SK-N-SH treated with all-trans-retinoic acid at 6 μM for 48 hours (cell line): Measurements from ENCODE around the gene LGI1.

Source experiments
- BACH2 ChIP-seq: fragments of 250-450 bp; sonication (Bioruptor Pico); IDR thresholded peaks from 2 replicates; pipeline ENCODE4 v1.9.0; 2021; ENCODE audit warnings: mild to moderate bottlenecking, borderline replicate concordance
- ISL1 ChIP-seq: fragments of 250-450 bp; sonication (Bioruptor Pico); IDR thresholded peaks from 2 replicates; pipeline ENCODE4 v2.1.2; 2022; ENCODE audit warnings: mild to moderate bottlenecking, moderate library complexity
- OSR1 ChIP-seq: fragments of 250-450 bp; sonication (Bioruptor Pico); IDR thresholded peaks from 2 replicates; pipeline ENCODE4 v1.8.0; 2022; ENCODE audit warnings: moderate library complexity, mild to moderate bottlenecking, inconsistent platforms
- POU6F1 ChIP-seq: fragments of 250-450 bp; sonication (Bioruptor Pico); IDR thresholded peaks from 2 replicates; pipeline ENCODE4 v1.8.0; 2021; ENCODE audit warnings: low read depth, mild to moderate bottlenecking, moderate library complexity, borderline replicate concordance
- PPARA ChIP-seq: fragments of 250-450 bp; sonication (Bioruptor Pico); IDR thresholded peaks from 2 replicates; pipeline ENCODE4 v1.5.0; 2020; ENCODE audit warnings: mild to moderate bottlenecking, borderline replicate concordance
- ZC3H10 ChIP-seq: fragments of 250-450 bp; sonication (Bioruptor Pico); IDR thresholded peaks from 2 replicates; pipeline ENCODE4 v1.5.1; 2021; ENCODE audit warnings: mild to moderate bottlenecking, moderate library complexity
- ZFP30 ChIP-seq: fragments of 450-650 bp; formaldehyde crosslinking; IDR thresholded peaks from 2 replicates; pipeline ENCODE4 v1.5.0; 2022; ENCODE audit warnings: mild to moderate bottlenecking, moderate library complexity
- ZNF70 ChIP-seq: fragments of 450-650 bp; formaldehyde crosslinking; IDR thresholded peaks from 2 replicates; pipeline ENCODE4 v1.5.0; 2020; ENCODE audit warnings: mild to moderate bottlenecking, moderate library complexity
- TF ChIP-seq, protein P1 (sequence below): fragments of 250-450 bp; sonication (Bioruptor Pico); IDR thresholded peaks from 2 replicates; pipeline ENCODE4 v1.5.1; 2020; ENCODE audit warnings: low read depth, mild to moderate bottlenecking, moderate library complexity

- no peak for TF ChIP-seq ZNF70 (CRISPR knock-in tag)
- TF ChIP-seq PPARA (CRISPR knock-in tag): no peak
- TF ChIP-seq OSR1 (CRISPR knock-in tag): no peak
- TF ChIP-seq BACH2 (CRISPR knock-in tag): no peak
- no peak for TF ChIP-seq POU6F1
- TF ChIP-seq ZFP30 (CRISPR knock-in tag): no peak
- TF ChIP-seq, protein P1, sequence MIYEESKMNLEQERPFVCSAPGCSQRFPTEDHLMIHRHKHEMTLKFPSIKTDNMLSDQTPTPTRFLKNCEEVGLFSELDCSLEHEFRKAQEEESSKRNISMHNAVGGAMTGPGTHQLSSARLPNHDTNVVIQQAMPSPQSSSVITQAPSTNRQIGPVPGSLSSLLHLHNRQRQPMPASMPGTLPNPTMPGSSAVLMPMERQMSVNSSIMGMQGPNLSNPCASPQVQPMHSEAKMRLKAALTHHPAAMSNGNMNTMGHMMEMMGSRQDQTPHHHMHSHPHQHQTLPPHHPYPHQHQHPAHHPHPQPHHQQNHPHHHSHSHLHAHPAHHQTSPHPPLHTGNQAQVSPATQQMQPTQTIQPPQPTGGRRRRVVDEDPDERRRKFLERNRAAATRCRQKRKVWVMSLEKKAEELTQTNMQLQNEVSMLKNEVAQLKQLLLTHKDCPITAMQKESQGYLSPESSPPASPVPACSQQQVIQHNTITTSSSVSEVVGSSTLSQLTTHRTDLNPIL (CRISPR knock-in tag): no peak
- TF ChIP-seq ZC3H10 (CRISPR knock-in tag): no peak
- no peak for TF ChIP-seq ISL1 (CRISPR knock-in tag)
These were observed 38.6 kb upstream of the LGI1 start for GRCh38 chr10:93718937-93719725.
